ENCODE data around the gene COPA.

COPA gene

GRCh38 chr1:160264795-160265307 lies 78.2 kb downstream of the COPA start:
- no peak for DNase-seq (ENCODE audit: low spot score)

GRCh38 chr1:160261893-160262794 lies 80.9 kb downstream of the COPA start, which contains the start of gene DCAF8:
TSS of gene DCAF8 (minus strand) at chr1:160262549. CDS start at chr1:160244008, 18,541 bp downstream.
- peak; percentile 99 for DNase-seq (ENCODE audit: low spot score)

- peak; percentile 92 for DNase-seq (ENCODE audit: low spot score)
Measured at GRCh38 chr1:160261556-160261892, 81.5 kb downstream of the COPA start.

DNA sequence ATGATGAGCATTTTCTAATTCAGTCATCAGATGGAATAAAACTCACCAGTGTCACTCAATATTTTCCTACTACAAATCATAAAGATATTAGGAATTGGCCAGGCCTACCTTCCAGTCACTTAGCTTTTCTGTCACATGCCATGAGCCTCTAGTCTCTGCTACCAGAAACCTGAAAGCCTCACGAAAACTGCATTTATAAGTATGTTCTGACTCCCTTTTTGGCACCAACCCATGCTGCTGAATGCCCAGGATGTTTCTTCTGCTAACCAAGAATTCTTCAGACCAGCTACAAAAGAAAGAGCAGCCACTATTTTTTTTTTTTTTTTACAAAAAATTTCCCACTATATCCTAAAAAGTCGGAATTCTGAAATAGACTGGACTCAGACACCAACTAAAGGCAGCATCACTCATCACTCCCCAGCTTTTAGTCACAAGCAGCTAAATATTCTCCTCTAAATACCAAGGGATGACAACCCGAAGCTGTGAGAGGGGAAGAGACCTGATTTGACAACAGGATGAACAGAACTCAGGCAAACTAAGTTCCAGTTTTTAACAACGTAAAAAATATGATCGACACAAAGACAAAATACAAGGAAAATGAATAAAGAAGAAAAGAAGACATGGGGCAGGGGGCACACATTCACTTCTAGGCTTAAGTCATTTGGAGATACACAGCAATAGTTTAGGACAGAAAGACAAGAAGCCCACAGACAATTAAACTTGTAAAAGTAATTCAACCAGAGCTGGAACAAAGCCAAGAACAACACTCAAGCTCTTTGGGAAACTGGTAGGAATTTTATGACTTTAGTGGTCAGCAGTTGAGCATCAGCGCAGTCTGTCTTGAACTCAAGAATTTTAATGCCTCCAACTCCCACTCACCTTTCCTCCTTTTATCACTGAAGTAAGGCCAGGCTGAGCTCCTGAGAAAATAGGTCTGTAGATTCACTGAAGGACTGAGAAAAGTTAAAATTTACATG lies 82.4 kb downstream of the COPA start:
- DNase-seq (ENCODE audit: low spot score) = peak; percentile 82

DNA sequence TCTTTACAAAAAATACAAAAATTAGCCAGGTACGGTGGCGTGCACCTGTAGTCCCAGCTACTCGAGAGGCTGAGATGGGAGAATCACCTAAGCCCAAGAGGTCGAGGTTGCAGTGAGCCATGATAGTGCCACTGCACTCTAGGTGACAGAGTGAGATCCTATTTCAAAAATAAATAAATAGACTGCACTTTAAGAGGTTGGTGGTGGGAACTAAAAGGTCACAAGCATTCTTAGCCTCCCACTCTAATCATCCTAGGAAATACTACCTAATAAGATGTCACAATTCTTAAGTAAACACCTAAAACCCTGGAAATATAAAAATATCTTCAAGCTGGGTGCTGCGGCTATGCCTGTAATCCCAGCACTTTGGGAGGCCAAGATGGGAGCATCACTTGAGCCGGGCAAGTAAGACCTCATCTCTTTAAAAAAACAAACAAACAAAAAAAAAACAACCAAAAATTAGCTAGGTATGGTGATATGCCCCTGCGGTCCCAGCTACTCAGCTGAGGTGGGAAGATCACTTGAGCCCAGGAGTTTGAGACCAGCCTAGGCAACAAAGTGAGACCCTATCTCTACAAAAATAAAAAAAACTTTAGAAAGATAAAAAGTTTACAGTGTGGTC lies 84.8 kb downstream of the COPA start:
- DNase-seq (ENCODE audit: low spot score) = no peak

- peak; percentile 45 for DNase-seq (ENCODE audit: low spot score)
Measured at GRCh38 chr1:160257411-160258015, 85.5 kb downstream of the COPA start.

- DNase-seq (ENCODE audit: low spot score) = peak; percentile 89
Measured at GRCh38 chr1:160256396-160257046, 86.5 kb downstream of the COPA start.

GRCh38 chr1:160255781-160256300 lies 87.2 kb downstream of the COPA start:
- no peak for DNase-seq (ENCODE audit: low spot score)

DNA sequence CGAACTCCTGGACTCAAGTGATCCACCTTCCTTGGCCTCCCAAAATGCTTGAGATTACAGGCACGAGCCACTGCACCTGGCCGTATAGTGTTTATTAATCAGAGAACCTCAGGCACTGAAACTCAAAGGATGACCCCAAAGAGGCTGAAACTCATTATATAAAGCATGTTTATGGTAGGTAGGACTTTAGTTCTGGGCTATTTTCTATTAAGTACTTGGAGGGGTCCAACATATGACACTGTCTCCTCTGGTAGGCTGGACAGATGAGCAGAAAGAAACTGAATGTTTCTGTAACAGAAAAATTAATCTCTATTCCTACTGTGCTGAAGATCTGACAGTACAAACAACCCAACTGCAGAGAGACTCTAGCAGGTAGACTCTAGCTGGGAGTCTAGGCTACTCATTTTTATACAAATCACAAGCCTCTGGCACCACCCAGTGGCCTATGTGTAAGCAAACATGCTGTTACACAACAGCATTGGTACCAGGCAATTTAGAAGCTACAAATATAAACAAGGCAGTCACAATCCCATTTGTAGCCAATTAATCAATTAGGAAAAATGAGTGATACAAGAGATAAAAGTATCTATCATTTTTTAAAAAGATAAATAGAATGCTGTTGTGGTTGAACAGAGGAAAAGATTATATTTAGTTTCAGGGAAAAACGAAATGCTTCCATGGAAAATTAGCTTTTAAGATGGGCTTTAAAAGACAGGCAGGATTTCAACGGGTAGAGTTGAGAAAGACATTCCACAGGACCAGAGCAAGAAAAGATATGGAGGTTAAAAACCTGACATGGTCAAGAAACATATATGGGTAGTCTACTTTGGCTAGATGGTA lies 91.1 kb downstream of the COPA start:
- DNase-seq (ENCODE audit: low spot score) = peak; percentile 84

GRCh38 chr1:160251011-160251410 lies 92.0 kb downstream of the COPA start:
- no peak for DNase-seq (ENCODE audit: low spot score)

- DNase-seq (ENCODE audit: low spot score) = no peak
Measured at GRCh38 chr1:160247053-160247452, 96.0 kb downstream of the COPA start.

DNA sequence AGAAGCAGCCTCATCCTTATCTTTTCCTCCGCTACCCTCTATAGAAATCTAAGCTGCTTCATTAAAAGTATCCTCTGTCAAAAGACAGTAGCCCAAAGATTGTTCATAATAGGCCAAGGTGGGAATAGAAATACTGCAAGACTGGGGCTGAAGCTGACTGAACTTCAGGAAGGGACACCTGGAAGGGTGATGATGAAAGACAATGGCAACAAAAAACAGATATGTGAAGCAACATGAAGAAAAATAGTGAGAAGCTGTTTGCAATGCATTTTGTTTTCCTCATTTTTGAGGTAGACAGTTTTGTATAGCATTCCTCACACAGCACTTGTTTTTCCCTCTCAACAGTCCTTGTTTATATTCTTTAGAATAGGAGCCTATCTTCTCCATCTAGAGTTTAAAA lies 97.6 kb downstream of the COPA start:
- no peak for DNase-seq (ENCODE audit: low spot score)

GRCh38 chr1:160244209-160244608 lies 98.8 kb downstream of the COPA start:
- DNase-seq (ENCODE audit: low spot score) = no peak

DNA sequence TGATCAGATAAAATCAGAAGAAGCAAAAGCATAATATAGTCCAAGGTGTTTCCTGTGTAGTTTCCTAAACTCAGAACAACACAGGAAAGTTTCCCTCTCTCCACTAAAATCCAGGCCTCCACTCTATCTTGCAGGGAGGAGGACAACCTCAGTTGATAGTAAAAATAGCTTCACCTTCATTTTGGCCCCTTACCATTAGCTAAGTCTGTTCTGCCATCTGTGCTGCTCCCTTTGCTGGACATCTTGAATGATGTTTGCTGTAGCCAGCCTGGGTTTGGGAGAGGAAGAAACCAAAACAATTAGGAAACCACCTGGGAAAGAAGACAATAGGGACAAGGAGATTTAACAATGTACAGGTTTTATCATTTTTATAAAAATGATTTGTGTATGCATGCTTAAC lies 99.3 kb downstream of the COPA start:
- no peak for DNase-seq (ENCODE audit: low spot score)

GRCh38 chr1:160239582-160240299 lies 103.3 kb downstream of the COPA start:
- no peak for DNase-seq (ENCODE audit: low spot score)

Data from hematopoietic multipotent progenitor cell treated with erythropoietin and hydrocortisone succinate and interleukin-3 and kit ligand, for 17 days (in vitro differentiated cells).